ENCODE data around the gene FRY. TPM values are rescaled to one million over a fixed set of nuclear protein-coding genes. Genes with fewer than 3 reads are reported as not detected.

Gene FRY
- total RNA-seq, 1 experiment from 2014 or later, result 5.3 TPM

DNA sequence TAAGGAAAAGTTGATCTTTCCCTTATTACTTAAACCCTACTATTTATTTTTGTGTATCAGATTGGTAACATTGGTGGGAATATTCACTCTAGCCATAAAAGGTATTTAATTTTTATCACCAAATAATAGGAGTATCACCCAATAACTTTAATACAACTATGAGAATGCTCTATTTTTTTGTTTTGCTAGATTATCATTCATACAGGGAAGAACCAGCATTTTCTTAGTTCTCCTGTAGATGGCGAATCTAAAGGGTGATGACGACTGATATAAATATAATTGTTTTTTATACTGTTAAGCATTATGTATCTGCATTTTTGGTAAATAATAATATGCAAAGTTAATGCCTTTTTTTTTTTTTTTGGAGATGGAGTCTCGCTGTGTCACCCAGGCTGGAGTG, 7.9 kb upstream of the FRY start:
- no peak for TF ChIP-seq MLX (CRISPR knock-in tag; IDR thresholded peaks at IDR 0.05)
- TF ChIP-seq, protein P1, sequence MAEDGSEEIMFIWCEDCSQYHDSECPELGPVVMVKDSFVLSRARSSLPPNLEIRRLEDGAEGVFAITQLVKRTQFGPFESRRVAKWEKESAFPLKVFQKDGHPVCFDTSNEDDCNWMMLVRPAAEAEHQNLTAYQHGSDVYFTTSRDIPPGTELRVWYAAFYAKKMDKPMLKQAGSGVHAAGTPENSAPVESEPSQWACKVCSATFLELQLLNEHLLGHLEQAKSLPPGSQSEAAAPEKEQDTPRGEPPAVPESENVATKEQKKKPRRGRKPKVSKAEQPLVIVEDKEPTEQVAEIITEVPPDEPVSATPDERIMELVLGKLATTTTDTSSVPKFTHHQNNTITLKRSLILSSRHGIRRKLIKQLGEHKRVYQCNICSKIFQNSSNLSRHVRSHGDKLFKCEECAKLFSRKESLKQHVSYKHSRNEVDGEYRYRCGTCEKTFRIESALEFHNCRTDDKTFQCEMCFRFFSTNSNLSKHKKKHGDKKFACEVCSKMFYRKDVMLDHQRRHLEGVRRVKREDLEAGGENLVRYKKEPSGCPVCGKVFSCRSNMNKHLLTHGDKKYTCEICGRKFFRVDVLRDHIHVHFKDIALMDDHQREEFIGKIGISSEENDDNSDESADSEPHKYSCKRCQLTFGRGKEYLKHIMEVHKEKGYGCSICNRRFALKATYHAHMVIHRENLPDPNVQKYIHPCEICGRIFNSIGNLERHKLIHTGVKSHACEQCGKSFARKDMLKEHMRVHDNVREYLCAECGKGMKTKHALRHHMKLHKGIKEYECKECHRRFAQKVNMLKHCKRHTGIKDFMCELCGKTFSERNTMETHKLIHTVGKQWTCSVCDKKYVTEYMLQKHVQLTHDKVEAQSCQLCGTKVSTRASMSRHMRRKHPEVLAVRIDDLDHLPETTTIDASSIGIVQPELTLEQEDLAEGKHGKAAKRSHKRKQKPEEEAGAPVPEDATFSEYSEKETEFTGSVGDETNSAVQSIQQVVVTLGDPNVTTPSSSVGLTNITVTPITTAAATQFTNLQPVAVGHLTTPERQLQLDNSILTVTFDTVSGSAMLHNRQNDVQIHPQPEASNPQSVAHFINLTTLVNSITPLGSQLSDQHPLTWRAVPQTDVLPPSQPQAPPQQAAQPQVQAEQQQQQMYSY (CRISPR knock-in tag; IDR thresholded peaks at IDR 0.05), result no peak
- no peak for TF ChIP-seq ATF6 (CRISPR knock-in tag; IDR thresholded peaks at IDR 0.05)
- no peak for TF ChIP-seq ZNF121 (CRISPR knock-in tag; IDR thresholded peaks at IDR 0.05)
- TF ChIP-seq EMX1 (CRISPR knock-in tag; IDR thresholded peaks at IDR 0.05), result no peak
- TF ChIP-seq, protein P2, sequence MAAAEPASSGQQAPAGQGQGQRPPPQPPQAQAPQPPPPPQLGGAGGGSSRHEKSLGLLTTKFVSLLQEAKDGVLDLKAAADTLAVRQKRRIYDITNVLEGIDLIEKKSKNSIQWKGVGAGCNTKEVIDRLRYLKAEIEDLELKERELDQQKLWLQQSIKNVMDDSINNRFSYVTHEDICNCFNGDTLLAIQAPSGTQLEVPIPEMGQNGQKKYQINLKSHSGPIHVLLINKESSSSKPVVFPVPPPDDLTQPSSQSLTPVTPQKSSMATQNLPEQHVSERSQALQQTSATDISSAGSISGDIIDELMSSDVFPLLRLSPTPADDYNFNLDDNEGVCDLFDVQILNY (CRISPR knock-in tag; IDR thresholded peaks at IDR 0.05), result no peak
- no peak for TF ChIP-seq ZNF532 (CRISPR knock-in tag; IDR thresholded peaks at IDR 0.05; ENCODE audit: borderline replicate concordance)
- TF ChIP-seq, protein P3, sequence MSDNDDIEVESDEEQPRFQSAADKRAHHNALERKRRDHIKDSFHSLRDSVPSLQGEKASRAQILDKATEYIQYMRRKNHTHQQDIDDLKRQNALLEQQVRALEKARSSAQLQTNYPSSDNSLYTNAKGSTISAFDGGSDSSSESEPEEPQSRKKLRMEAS (CRISPR knock-in tag; IDR thresholded peaks at IDR 0.05), result no peak
- TF ChIP-seq FOXJ3 (CRISPR knock-in tag; IDR thresholded peaks at IDR 0.05; ENCODE audit: borderline replicate concordance), result no peak
- TF ChIP-seq ETV6 (CRISPR knock-in tag; IDR thresholded peaks at IDR 0.05), result no peak
- TF ChIP-seq ZSCAN18 (CRISPR knock-in tag; IDR thresholded peaks at IDR 0.05), result no peak
- TF ChIP-seq TP53 (CRISPR knock-in tag; IDR thresholded peaks at IDR 0.05), result no peak
- TF ChIP-seq CBFB (CRISPR knock-in tag; IDR thresholded peaks at IDR 0.05; ENCODE audit: low read depth), result no peak
- no peak for TF ChIP-seq KAT7 (CRISPR knock-in tag; IDR thresholded peaks at IDR 0.05; ENCODE audit: borderline replicate concordance)
- TF ChIP-seq CREM (CRISPR knock-in tag; IDR thresholded peaks at IDR 0.05), result no peak
- no peak for TF ChIP-seq ZNF263 (CRISPR knock-in tag; IDR thresholded peaks at IDR 0.05; ENCODE audit: low read depth)
- TF ChIP-seq RELA (CRISPR knock-in tag; IDR thresholded peaks at IDR 0.05; ENCODE audit: borderline replicate concordance), result no peak
- ChIA-PET POLR2A (no interaction called here), CTCF (interaction anchor here (0.7 kb wide), 1 partner anchor 11 kb away, joined by 3 read pairs; no protein-coding TSS in a partner anchor)
- Mint-ChIP-seq H3K9me3 (no peaks in the 10 kb centered on the region), H3K36me3 (no peaks in the 10 kb centered on the region), H3K4me3 (no peak overlapping the region), H3K27ac (no peak overlapping the region), H3K27me3 (ENCODE audit: low read depth) (no peaks in the 10 kb centered on the region), H3K4me1 (peaks cover 26% of the 10 kb centered on the region)
- DNase-seq (ENCODE audit: low spot score) (no peak), ATAC-seq (no peak)

Measured in WTC11 (cell line).